Measurements from ENCODE around the gene TMEM63C. TPM values are rescaled to one million over a fixed set of nuclear protein-coding genes. Genes with fewer than 3 reads are reported as not detected.

TMEM63C gene
- total RNA-seq, 1 donor from 2014 or later = 39.9 TPM

- H3K27me3 Mint-ChIP-seq (ENCODE audit: unreplicated experiment) = peaks cover 20% of the 10 kb centered on the region
Measured at GRCh38 chr14:77265561-77266335, 84.2 kb downstream of the TMEM63C start.

GRCh38 chr14:77266336-77266735, 84.7 kb downstream of the TMEM63C start:
- Mint-ChIP-seq H3K4me3 (ENCODE audit: unreplicated experiment) (no peak overlapping the region), H3K4me1 (ENCODE audit: low read depth, unreplicated experiment) (peaks cover 3% of the 10 kb centered on the region), H3K9me3 (ENCODE audit: unreplicated experiment) (peaks cover 1% of the 10 kb centered on the region), H3K27me3 (ENCODE audit: unreplicated experiment) (peaks cover 17% of the 10 kb centered on the region), H3K27ac (ENCODE audit: unreplicated experiment) (no peak overlapping the region), H3K36me3 (ENCODE audit: unreplicated experiment) (peaks cover 5% of the 10 kb centered on the region)
- TF ChIP-seq CTCF (IDR thresholded peaks at IDR 0.05; ENCODE audit: partially characterized antibody, unreplicated experiment) = no peak
- no peak for DNase-seq

More at GRCh38 chr14:77265561-77266335, 84.2 kb downstream of the TMEM63C start:
- Mint-ChIP-seq H3K27ac (ENCODE audit: unreplicated experiment) (no peak overlapping the region), H3K9me3 (ENCODE audit: unreplicated experiment) (peaks cover 1% of the 10 kb centered on the region), H3K4me3 (ENCODE audit: unreplicated experiment) (no peak overlapping the region), H3K36me3 (ENCODE audit: unreplicated experiment) (peaks cover 5% of the 10 kb centered on the region), H3K4me1 (ENCODE audit: low read depth, unreplicated experiment) (peaks cover 3% of the 10 kb centered on the region)
- no peak for TF ChIP-seq CTCF (IDR thresholded peaks at IDR 0.05; ENCODE audit: partially characterized antibody, unreplicated experiment)
- no peak for DNase-seq

- no peak for TF ChIP-seq CTCF (IDR thresholded peaks at IDR 0.05; ENCODE audit: partially characterized antibody, unreplicated experiment)
- DNase-seq = no peak
- Mint-ChIP-seq H3K4me1 (ENCODE audit: low read depth, unreplicated experiment) (peaks cover 3% of the 10 kb centered on the region), H3K4me3 (ENCODE audit: unreplicated experiment) (no peak overlapping the region), H3K27ac (ENCODE audit: unreplicated experiment) (no peak overlapping the region), H3K36me3 (ENCODE audit: unreplicated experiment) (peaks cover 5% of the 10 kb centered on the region), H3K27me3 (ENCODE audit: unreplicated experiment) (peaks cover 18% of the 10 kb centered on the region), H3K9me3 (ENCODE audit: unreplicated experiment) (peaks cover 1% of the 10 kb centered on the region)
Measured at GRCh38 chr14:77267937-77268699, 86.5 kb downstream of the TMEM63C start.

- Mint-ChIP-seq H3K27ac (ENCODE audit: unreplicated experiment) (no peak overlapping the region), H3K4me1 (ENCODE audit: low read depth, unreplicated experiment) (peaks cover 3% of the 10 kb centered on the region), H3K27me3 (ENCODE audit: unreplicated experiment) (peaks cover 18% of the 10 kb centered on the region), H3K4me3 (ENCODE audit: unreplicated experiment) (no peak overlapping the region), H3K9me3 (ENCODE audit: unreplicated experiment) (peaks cover 1% of the 10 kb centered on the region), H3K36me3 (ENCODE audit: unreplicated experiment) (peaks cover 5% of the 10 kb centered on the region)
- no peak for TF ChIP-seq CTCF (IDR thresholded peaks at IDR 0.05; ENCODE audit: partially characterized antibody, unreplicated experiment)
- DNase-seq = no peak
Measured at GRCh38 chr14:77268989-77269600, 87.5 kb downstream of the TMEM63C start.

All from glutamatergic neuron (in vitro differentiated cells).